NCI-H2196 treated with DMSO at 0.1 percent for 48 hours (cell line): ENCODE data around the gene SMKR1.
"Not testable (repeated sequence)": the region's sequence is repeated elsewhere in the genome, so short reads cannot be mapped to it uniquely, and the experiment has no call there.

Source experiments
- DNase-seq: peaks from one replicate; lab custom pipeline; 2025; ENCODE audit not compliant: unreplicated experiment; lab: John Stamatoyannopoulos, UW

Gene SMKR1

DNA sequence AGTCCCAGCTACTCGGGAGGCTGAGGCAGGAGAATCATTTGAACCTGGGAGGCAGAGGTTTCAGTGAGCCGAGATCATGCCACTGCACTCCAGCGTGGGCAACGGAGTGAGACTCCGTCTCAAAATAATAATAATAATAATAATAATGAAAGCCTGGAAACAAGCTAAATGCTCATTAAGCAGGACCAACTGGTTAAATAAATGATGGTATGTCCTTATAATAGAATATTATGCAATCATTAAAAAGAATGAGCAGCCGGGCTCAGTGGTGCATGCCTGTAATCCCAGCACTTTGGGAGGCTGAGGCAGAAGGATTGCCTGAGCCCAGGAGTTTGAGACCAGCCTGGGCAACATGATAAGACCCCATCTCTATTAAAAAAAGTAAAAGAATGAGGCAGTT is 21.0 kb upstream of the SMKR1 start:
- DNase-seq, result not testable (repeated sequence)

DNA sequence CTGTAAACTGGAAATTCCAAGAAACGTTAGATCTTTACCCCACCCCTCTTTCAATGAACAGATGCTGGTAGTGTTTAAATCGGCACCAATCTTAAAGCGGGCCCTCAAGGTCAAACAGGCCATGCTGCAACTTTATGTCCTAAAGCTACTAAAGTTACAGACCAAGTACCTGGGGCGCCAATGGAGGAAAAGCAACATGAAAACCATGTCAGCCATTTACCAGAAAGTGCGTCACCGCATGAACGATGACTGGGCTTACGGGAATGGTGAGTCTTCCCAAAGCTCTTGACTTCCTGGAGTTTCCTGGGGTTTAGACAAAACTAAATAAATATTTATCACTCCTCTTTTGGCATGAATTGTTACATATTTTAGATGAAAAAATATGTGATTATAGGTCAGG is 19.6 kb upstream of the SMKR1 start:
- no peak for DNase-seq

DNA sequence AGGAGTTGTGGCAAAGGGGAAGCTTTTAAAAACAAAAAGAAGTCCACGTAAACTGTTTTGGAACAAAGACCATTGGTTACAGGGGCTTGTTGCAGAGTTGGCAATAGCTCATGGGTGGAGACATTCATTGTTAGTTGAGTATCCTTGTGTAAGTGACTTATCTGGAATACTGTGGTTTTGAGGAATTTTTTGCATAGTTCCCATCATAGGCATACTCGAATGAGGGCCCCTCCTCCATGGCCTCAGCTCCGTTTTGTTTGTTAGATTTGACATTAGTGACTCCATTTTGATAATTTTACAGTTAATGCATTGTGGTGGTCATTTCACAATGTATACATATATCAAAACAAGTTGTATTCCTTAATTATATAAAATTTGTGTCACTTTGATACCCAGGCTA is 12.8 kb upstream of the SMKR1 start:
- no peak for DNase-seq

DNA sequence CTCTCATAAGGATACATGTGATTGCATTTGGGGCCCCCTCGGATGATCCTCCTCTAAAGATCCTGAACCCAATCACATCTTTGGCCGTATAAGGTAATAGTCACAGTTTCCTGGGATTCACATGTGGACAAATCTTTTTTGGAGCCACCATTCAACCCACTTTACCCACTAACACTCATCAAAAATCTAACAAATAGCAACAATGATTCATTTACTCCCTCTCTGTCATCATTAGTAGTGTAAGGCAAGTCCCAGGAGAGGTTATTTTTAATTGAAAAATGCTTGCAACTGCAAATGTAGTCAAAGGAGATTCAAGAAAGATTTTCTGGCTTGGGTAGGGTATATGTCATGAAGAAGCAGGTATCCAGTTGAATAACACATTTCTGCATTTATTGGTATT is 9.9 kb upstream of the SMKR1 start:
- no peak for DNase-seq

DNA sequence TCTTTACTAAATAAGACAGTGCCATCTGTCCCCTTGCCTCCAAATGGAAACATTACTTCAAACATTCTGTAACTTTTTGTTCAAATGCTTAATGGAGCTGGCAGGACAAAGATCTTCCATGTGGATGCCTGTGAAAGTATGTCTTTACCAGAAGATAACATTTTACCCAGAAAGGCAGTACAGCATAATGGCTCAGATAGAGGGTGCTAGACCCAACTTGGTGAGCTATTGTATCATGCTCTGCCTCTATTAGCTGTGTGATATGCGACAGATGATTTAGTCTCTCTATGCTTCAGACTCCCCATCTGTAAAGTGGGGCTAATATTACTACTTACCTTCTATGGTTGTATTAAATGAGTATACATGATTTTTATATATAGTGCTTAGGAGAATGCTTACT is 8.8 kb upstream of the SMKR1 start:
- no peak for DNase-seq

DNA sequence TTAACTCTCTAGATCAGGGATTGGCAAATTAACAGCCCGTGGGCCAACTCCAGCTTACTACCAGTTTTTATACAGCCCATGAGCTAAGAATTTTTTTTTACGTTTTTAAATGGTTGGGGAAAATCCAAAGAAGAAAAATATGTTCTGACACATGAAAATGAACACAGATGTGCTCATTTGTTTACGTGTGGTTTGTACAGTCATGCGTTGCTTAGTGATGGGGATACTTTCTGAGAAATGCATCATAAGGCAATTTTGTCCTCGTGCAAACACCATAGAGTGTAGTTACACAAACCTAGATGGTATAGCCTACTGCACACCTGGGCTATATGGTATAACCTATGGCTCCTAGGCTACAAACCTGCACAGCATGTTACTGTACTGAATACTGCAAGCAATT is 8.3 kb upstream of the SMKR1 start:
- no peak for DNase-seq

DNA sequence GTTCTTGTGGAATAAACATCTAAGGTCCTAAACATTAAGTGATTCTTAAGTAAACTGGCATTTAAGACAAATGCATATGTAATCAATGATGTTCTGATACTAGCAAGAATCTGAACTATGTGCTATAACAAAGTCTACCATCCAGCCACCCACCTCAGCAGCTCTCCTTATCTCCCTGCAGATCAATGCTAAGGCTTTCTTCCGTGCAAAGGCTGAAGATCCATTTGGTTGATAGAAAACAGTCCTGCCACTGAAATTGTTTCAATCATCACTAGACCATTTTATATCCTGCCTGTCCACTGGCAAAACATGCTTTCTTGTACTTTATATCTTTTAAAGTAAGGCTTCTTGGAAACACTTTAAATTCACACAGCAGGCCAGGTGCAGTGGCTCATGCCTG is 6.3 kb upstream of the SMKR1 start:
- DNase-seq, result no peak

DNA sequence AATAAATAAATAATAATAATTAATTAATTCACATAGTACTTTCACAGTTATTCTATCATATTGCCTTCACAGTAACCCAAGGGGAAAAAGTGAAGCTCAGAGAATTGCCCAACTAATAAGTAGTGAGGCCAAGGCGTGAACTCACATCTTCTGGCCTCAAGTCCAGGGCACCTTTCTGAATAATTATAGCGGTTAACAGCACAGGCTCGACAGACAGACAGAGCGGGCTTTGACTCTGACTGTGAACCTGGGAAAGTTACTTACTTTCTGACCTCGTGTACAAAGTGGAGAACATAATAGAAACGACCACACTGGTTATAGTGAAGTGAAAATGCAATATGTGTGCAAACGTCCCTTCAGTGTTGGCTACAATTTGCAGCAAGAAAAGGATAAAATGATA is 5.7 kb upstream of the SMKR1 start:
- DNase-seq, result no peak

DNA sequence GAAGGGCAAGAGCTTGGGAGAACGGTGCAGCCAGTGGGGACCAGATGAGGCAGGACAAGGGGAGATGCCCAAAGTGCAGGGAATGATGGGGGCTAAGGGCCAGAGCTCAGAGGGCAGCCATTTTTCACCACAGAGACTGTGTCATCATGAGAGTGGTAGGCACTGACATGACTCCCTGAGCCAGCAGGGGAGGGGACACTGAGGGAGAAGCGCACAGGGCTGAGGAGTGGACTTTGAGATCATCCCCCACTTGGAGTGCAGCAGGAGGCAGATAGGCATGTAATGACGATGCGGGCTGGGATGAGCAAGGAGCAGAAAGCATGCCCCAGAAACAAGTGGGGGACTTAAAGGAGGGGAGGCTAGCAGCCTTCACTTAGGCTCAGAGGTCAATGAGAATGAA is 5.2 kb upstream of the SMKR1 start:
- DNase-seq, result no peak

DNA sequence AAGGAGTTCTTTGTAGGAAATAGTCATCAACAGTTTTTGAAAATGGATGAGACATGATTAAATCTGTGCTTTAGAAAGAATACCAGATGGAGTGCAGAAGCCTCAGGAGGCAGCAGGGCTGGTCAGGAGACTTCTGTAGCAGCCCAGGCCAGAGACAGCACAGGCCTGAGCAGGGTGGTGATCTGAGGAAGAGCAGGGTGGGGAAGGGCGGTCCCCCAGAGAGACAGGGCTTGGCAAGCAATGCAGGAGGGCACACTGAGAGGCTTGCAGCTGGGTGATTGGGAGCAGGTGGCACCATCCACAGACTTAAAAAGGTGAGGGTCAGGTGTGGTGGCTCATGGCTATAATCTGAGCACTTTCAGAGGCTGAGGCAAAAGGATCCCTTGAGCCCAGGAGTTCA is 4.3 kb upstream of the SMKR1 start:
- DNase-seq, result no peak

DNA sequence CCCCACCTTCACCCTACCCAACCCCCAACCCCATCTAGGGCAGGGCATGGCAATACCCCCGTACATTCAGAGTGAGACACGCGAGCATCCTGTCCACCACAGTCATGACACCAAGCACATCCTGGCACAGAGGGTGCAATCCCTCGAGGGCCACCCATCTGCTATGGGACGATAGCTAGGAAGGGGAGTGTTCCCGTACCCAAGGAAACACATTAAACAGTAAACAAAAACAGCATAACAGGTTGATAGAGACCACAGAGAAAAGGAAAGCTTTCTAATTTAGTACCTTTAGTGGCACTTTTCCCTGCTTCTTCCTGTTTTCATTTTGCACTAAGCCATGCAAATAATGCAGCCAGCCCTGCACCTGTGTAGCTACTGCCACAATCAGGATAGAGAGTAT is 2.3 kb upstream of the SMKR1 start:
- DNase-seq, result no peak

DNA sequence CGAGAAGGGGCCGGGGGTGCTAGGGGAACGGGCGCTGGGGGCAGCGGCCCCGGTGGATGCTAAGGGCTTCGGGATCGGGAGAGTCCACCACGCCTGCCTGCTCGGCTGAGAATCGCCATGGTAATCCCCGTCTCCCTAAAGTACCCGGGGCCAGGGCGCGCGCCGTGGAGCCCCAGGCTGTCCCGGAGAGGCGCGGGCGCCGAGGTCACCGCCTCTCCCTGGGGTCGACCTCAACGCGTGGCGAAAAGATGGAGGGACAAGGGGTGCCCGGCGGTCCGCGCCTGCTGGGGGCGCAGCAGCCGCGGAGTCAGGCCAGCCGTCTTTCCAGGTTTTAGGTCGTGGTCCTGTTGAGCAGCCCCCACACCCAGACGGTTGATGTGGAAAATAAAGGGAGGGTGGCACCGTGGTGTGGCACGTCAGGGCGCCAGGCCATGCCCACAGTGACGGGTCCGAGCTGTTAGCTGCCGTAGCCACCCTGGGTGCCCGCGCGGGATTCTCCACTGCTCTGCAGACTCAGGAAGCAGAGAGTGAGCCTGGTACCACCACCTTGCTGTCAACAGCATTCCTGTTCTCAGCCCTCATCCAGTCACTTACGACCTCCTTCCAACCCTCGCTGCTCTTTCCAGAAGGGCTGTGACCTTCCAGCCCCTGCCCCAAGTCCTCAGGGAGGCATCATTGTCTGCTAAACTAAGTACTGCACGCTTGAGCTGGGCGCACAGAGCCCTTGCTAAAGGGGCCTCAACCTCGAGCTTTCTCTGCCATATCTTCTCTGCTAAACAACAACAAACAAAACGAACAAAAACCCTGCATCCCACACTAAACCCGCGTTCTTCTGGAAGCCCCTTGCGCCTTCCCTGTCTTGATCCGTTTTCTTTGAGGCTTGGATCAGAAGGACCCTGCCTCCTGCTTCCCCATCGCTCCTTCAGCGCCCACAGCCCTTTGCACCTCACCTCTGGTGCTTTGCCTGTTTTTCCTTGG is 666 bp downstream of the SMKR1 start:
- DNase-seq, result no peak

DNA sequence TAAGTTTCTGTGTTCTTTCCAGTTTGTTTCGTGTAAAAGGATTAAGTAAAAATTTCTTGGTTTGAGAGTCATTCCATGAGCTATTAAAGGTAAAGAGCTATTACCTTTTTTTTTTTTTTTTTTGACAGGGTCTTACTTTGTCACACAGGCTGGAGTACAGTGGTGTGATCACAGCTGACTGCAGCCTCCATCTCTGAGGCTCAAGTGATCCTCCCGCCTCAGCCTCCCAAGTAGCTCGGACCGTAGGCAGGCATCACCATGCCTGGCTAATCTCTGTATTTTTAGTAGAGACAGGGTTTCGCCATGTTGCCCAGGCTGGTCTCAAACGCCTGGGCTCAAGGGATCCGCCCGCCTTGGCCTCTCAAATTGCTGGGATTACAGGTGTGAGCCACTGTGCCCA is 1.4 kb downstream of the SMKR1 start:
- DNase-seq, result no peak

DNA sequence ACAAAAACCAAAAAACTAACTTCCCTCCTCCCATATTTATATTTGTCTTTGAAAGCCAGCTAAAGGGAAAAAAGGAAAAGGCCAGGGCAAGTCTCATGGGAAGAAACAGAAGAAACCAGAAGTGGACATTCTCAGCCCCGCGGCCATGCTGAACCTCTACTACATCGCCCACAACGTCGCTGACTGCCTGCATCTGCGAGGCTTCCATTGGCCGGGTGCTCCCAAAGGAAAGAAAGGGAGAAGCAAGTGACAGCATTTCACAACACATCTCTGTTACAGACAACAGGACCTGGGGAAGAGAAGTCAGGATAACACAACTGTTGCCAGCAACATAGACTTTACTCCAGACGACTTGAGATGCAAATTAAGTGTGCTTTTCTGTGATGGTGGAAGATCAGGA is 9.9 kb downstream of the SMKR1 start:
- no peak for DNase-seq

DNA sequence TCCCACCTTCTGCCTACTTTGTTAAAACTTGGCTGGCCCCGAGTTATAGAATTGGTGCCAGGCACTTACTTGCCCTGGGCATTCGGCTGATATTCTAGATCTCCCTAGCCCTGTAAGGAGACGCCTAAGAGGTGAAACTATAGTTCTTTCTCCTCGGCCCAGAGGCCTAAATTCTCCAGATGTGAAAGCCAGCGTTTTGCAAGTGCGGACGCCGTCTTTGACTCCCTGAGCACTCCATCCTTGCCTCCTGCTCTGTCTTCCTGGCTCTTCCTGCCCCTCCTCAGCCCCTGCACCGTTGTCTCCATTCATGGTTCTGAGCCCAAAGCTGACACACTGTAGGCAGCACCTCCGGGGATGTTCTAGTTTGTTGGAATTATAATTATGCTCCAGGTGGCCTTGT is 11.2 kb downstream of the SMKR1 start:
- DNase-seq, result no peak

DNA sequence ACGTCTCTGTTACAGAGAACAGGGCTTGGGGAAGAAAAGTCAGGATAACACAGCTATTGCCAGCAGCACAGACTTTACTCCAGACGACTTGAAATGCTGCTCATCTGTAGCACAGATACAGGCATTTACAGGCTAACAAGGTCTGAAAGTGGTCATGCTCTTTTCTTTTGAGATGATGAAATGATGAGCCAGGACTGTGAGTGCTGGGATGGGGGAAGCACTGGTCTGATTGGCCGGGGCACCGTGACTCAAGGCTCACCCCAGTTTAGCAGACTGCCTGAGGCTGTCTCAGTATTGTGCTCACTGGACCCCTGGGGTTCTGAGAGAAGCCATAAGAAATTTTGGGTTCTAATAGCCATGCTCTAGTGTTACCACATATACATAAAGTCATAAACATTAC is 12.4 kb downstream of the SMKR1 start:
- no peak for DNase-seq

DNA sequence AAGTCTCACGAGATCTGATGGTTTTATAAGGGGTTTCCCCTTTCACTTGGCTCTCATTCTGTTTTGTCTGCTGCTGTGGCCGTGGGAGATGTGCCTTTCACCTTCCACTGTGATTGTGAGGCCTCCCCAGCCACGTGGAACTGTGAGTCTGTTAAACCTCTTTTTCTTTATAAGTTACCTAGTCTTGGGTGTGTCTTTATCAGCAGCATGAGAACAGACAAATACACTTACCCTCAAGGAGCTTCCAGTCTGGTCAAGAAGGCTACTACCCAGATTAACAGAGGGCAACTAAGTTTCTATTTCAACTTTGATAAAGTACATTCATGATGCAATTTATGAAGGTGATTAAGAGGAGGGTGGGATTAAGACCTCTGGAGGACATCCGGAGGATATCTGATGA is 13.1 kb downstream of the SMKR1 start:
- no peak for DNase-seq

DNA sequence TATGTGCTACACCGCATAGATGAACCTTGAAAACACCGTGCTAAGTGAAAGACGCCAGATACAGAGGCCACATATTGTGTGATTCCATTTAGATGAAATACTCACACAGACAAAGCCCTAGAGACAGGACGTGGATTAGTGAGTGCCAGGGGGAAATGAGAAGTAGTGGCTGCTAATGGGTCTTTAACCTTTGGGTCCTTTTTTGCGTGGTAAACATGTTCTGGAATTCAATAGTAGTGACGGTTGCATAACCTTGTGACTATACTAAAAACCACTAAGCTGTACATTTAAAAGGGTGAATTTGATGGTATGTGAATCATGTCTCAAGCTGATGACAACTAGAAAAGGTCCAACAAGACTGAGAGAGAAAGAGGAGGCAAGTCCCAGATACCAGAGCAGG is 15.6 kb downstream of the SMKR1 start:
- DNase-seq, result no peak

DNA sequence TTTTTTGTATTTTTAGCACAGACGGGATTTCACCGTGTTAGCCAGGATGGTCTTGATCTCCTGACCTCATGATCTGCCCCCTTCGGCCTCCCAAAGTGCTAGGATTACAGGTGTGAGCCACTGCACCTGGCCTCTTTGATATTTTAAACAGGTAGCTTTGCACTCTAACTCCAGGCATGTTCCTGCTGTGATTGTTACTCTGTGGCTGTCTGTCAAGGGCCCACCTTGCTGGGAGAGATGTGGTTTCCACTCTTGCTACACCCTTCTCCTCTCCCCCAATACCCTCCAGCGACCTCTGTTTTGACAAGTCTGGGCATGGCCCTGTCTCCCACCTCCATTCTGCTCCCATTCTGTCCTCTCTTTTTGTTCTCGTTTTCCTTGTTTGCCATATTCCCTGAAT is 17.1 kb downstream of the SMKR1 start:
- DNase-seq, result no peak

DNA sequence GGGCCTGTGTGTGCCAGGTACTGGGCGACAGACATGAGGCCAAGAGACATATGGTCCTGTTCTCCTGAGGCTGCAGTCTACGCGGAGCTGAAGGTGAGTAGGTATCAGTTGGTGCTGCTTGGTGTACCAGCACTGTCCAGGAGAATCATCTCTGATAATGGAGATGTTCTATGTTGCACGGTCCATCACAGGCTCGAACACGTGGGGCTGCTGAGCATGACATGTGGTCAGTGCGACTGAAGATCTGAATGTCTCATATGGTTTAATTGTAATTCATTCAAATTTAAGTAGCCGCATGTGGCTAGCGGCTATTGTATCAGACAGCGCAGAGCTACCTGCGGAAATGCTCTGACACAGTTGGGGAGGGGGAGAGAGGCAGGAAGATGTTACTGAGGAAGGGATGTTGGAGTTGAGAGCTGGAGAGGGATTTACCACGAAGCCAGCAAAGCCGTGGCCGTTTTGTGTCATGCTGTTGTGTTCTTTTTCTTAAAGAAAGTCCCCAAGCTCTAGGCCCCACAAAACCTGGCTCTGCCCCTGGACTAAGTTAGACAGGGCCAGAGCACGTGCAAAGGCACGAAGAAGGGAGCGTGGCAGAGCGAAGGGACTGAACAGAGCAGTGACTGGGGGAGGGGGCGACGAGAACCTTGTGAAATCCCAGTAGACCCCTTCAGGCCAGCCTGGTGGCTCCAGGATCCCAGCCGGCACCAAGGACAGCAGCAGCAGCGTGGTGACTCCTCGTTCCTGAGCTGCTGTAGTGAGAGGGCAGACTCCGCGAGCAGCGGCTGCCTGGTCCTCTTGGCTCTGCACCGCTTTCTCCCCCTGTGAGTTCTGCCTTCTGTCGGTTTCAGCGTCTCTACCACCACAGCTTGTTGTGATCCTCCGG is 20.0 kb downstream of the SMKR1 start:
- DNase-seq, result no peak

DNA sequence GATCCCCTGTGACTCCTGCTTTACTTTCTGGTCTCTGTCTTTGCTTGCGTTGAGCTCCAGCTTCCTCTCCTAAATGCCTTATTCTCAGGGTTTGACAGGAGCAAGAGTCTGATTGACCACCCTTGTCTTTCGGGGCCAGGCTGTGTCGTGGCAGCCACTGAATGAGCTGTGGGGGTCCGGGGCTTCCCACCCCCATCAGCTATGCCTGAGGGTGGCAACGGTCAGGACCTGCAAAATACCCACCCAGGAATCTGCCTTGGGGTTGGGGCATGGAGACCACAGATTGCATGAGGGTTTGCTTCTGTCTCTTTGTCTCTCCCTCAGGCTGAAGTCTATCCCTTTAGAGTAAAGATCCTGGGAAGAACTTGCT is 20.6 kb downstream of the SMKR1 start:
- DNase-seq, result no peak

DNA sequence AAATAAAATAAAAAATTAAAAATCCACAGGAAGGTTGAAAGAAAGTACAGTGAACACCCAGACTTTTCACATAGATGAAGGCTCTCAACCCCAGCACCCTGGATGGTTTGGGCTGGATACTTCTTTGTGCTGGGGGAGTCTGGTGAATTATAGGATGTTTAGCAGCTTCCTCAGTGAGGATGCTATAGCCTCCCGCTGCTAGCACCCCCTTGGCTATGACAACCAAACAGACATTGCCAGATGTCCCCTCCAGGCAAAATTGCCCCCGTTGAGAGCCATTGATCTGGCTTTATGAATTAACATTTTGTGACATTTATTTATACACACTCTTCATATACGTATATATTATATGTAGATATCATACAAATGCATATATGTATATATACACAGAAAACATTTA is 21.6 kb downstream of the SMKR1 start:
- DNase-seq, result no peak
